ENCODE measurements around the gene EHF. TPM values are rescaled to one million over a fixed set of nuclear protein-coding genes. Genes with fewer than 3 reads are reported as not detected.
A peak's percentile ranks its signal among the peaks of the same experiment; 100 is the strongest.

Gene EHF
- total and polyA plus RNA-seq, 2 of the 13 experiments (the other 11 are each of a cell fraction or from before 2014, with no cell fraction given), result 0.04 to 0.46 TPM

GRCh38 chr11:34658071-34659015 is 37.5 kb downstream of the EHF start (continued):
- TF ChIP-seq, protein P1, sequence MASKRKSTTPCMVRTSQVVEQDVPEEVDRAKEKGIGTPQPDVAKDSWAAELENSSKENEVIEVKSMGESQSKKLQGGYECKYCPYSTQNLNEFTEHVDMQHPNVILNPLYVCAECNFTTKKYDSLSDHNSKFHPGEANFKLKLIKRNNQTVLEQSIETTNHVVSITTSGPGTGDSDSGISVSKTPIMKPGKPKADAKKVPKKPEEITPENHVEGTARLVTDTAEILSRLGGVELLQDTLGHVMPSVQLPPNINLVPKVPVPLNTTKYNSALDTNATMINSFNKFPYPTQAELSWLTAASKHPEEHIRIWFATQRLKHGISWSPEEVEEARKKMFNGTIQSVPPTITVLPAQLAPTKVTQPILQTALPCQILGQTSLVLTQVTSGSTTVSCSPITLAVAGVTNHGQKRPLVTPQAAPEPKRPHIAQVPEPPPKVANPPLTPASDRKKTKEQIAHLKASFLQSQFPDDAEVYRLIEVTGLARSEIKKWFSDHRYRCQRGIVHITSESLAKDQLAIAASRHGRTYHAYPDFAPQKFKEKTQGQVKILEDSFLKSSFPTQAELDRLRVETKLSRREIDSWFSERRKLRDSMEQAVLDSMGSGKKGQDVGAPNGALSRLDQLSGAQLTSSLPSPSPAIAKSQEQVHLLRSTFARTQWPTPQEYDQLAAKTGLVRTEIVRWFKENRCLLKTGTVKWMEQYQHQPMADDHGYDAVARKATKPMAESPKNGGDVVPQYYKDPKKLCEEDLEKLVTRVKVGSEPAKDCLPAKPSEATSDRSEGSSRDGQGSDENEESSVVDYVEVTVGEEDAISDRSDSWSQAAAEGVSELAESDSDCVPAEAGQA (IDR thresholded peaks at IDR 0.05; ENCODE audit: low read depth), result no peak
- TF ChIP-seq, protein P1 (CRISPR knock-in tag; IDR thresholded peaks at IDR 0.05; ENCODE audit: borderline replicate concordance), result no peak
- TF ChIP-seq CEBPG (CRISPR knock-in tag; IDR thresholded peaks at IDR 0.05), result peak; percentile 11; the same call in 1 of the 2 replicates
- no peak for TF ChIP-seq ZNF138 (CRISPR knock-in tag; IDR thresholded peaks at IDR 0.05; ENCODE audit: low read depth)
- TF ChIP-seq, protein P2, sequence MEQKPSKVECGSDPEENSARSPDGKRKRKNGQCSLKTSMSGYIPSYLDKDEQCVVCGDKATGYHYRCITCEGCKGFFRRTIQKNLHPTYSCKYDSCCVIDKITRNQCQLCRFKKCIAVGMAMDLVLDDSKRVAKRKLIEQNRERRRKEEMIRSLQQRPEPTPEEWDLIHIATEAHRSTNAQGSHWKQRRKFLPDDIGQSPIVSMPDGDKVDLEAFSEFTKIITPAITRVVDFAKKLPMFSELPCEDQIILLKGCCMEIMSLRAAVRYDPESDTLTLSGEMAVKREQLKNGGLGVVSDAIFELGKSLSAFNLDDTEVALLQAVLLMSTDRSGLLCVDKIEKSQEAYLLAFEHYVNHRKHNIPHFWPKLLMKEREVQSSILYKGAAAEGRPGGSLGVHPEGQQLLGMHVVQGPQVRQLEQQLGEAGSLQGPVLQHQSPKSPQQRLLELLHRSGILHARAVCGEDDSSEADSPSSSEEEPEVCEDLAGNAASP (CRISPR knock-in tag; IDR thresholded peaks at IDR 0.05; ENCODE audit: borderline replicate concordance), result no peak
- TF ChIP-seq FIP1L1 (IDR thresholded peaks at IDR 0.05; ENCODE audit: borderline replicate concordance, insufficient read depth, low read depth, low read length), result no peak
- TF ChIP-seq ZSCAN12 (CRISPR knock-in tag; IDR thresholded peaks at IDR 0.05), result no peak
- no peak for TF ChIP-seq CSRNP1 (CRISPR knock-in tag; IDR thresholded peaks at IDR 0.05)
- TF ChIP-seq FOXA1 (IDR thresholded peaks at IDR 0.05), result no peak
- peak; percentile 27; the same call in 1 of the 2 replicates for TF ChIP-seq FOXA1 (CRISPR knock-in tag; IDR thresholded peaks at IDR 0.05)
- peak; percentile 50; the same call in 1 of the 2 replicates for TF ChIP-seq SOX5 (CRISPR knock-in tag; IDR thresholded peaks at IDR 0.05; ENCODE audit: borderline replicate concordance)
- TF ChIP-seq SOX13 (IDR thresholded peaks at IDR 0.05), result 0 out of 2 replicates have a peak, but pooled peaks have one; percentile 30
- TF ChIP-seq SOX13 (CRISPR knock-in tag; conservative IDR thresholded peaks at IDR 0.05 in 1 of 2, IDR thresholded peaks at IDR 0.05 in 1 of 2), result peak in 1 of 2 experiments; percentile 84; a peak in 2 of 4 replicates
- 0 out of 2 replicates have a peak, but pooled peaks have one; percentile 48 for TF ChIP-seq GATAD2A (CRISPR knock-in tag; IDR thresholded peaks at IDR 0.05)
- no peak for TF ChIP-seq ZNF780A (CRISPR knock-in tag; IDR thresholded peaks at IDR 0.05)
- no peak for TF ChIP-seq SOX6 (IDR thresholded peaks at IDR 0.05)
- TF ChIP-seq SOX6 (CRISPR knock-in tag; IDR thresholded peaks at IDR 0.05), result peak; percentile 62; the same call in 1 of the 2 replicates
- no peak for TF ChIP-seq FOSL1 (CRISPR knock-in tag; IDR thresholded peaks at IDR 0.05; ENCODE audit: borderline replicate concordance)

Data from HepG2 (cell line).